Stimulated activated CD8-positive, alpha-beta memory T cell treated with anti-CD3 and anti-CD28 coated beads, Interleukin-7, amount 100 ng/mL, for 48 hours (primary cell): ENCODE measurements around the gene PIAS4.
A peak's percentile ranks its signal among the peaks of the same experiment; 100 is the strongest.

Source experiments
- DNase-seq, 2 donors: peaks; one replicate each; pipeline ENCODE4 v3.0.0-alpha.2; 2020; ENCODE audit warnings: low read depth in 1 of 2; ENCODE audit errors: extremely low read depth in 1 of 2

PIAS4 gene

GRCh38 chr19:4038661-4039423 lies 31.3 kb downstream of the PIAS4 start:
- no peak for DNase-seq

- DNase-seq: no peak
These were observed 34.7 kb downstream of the PIAS4 start for GRCh38 chr19:4042064-4042730.

DNA sequence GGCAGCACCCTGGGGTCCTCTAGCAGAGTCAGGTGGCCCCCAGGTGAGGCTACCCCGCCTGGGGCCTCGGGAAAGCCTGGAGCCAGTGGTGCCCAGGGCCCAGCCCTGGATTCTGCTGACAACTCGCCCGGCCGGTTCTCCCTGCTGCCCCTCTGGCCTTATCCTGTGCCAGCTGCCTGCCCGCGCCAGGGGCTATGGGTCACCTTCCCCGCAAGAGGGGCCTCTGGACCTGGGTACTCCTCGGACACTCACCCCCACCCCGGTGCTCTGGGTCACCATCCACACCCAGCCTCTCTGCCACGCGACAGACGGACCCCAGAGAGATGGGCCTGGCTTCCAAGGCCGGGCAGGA lies 35.2 kb downstream of the PIAS4 start:
- DNase-seq: no peak

DNA sequence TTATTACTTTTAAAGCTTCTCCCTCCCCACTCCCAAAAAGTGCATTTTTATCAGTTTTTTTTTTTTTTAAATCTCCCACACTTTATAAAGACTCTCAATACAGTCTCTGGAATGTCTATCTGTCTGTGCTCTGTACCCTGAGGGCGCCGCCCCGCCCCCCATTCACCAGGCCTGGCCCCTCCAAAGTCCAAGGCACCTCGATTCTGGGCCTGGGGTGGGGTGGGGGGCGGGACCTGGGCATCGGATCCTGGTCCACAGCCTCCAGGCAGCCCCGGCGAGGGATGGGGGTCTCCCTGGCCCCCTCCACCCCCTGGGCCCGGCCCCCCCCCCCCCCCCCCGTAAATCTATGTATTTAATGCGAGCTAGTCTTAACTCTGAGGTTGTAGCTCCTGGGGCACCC lies 35.9 kb downstream of the PIAS4 start:
- no peak for DNase-seq

GRCh38 chr19:4043966-4044715 lies 36.6 kb downstream of the PIAS4 start:
- DNase-seq: no peak

GRCh38 chr19:4044990-4045465 lies 37.5 kb downstream of the PIAS4 start:
- DNase-seq: no peak

- DNase-seq: no peak
These were observed 38.2 kb downstream of the PIAS4 start for GRCh38 chr19:4045597-4046361.

GRCh38 chr19:4046362-4046691 lies 38.8 kb downstream of the PIAS4 start:
- no peak for DNase-seq

- no peak for DNase-seq
These were observed 39.6 kb downstream of the PIAS4 start for GRCh38 chr19:4046946-4047683.

DNA sequence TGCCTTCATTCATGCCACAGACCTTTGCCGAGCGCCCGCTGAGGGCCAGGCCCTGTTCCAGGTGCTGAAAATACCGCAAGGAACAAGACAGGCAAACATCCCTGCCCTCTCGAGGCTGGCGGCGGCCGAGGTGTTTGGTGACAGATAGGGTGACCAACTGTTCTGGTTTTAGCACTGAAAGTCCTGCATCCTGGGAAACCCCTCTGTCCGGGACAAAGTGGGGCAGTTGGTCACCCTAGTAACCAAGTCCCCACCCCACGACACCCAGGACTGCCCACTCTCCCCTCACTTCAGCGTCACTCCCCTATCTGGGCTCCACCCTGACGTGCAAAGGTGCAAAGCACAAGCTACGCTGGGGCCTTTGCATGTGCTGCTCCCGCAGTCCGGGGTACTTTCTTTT lies 41.9 kb downstream of the PIAS4 start:
- DNase-seq: no peak

- peak in 1 of 2 donors; percentile 53 for DNase-seq
These were observed 43.9 kb downstream of the PIAS4 start for GRCh38 chr19:4051175-4052101.

GRCh38 chr19:4052114-4052992 lies 44.8 kb downstream of the PIAS4 start:
- DNase-seq: no peak

GRCh38 chr19:4052993-4053422 lies 45.5 kb downstream of the PIAS4 start:
- no peak for DNase-seq

GRCh38 chr19:4053423-4054324 lies 46.1 kb downstream of the PIAS4 start:
- no peak for DNase-seq

DNA sequence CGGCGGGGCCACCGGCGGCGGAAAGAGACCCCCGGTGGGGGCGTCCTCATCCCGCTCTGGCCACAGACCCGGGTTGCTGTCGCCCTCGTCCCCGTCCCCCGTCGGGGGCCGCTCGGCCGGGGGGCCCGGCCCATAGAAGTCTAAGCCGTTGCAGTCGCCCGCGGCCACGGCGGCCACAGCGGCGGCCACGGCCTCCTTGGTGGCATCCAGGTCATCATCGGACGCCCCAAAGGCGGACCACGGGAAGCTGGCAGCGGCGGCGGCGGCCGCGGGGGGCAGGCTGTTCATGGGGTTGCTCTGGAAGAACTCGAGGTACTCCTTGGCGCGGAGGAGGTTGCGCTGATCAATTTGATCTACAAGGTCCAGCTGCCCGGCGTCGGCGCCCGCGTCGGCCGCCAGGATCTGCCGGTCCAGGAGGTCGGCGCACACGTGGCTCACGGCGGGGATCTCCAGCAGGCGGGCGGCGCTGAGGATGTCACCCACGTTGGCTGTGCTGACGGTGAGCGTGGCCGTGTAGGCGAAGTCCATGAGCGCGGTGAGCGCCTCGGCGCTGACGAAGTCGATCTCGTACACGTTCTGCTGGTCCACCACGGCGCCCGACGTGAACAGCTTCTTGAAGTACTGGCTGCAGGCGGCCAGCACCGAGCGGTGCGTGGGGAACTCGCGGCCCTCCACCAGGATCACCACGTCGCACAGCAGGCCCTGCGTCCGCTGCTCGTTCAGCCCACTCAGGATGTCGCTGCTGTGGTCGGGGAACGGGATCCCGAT lies 47.1 kb downstream of the PIAS4 start:
- no peak for DNase-seq

DNA sequence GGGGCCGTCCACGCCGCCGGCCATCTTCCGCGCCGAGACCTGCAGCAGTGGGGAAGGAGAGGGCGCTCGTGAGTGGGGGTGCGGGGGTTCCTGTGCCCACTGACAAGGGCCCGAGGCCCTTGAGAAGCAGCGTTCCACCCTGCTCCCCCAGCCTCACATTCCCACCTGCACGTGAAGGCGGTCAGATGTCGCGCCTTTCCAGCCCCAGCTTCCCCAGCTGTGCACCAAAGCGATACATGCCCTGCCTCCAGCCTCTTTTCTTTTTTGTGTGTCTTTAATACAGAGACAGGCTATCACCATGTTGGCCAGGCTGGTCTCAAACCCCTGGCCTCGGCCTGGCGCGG lies 47.6 kb downstream of the PIAS4 start:
- DNase-seq: no peak
